HS-27A (cell line): ENCODE data around the gene TUBB1.
A peak's percentile ranks its signal among the peaks of the same experiment; 100 is the strongest.
"Not testable (repeated sequence)": the region's sequence is repeated elsewhere in the genome, so short reads cannot be mapped to it uniquely, and the experiment has no call there.

Source experiments
- DNase-seq: peaks from one replicate; pipeline ENCODE4 v3.0.0-alpha.2; 2012; ENCODE audit warnings: low read depth, missing footprints

The TUBB1 gene

GRCh38 chr20:59006167-59006863 is 12.9 kb upstream of the TUBB1 start:
- no peak for DNase-seq

- no peak for DNase-seq
Observed at GRCh38 chr20:59006864-59007664, 12.2 kb upstream of the TUBB1 start, which contains the start of gene CTSZ. Gene CTSZ (minus strand): TSS chr20:59007254. CDS start chr20:59007128, 126 bp downstream.

- DNase-seq = no peak
Observed at GRCh38 chr20:59007665-59008511, 11.3 kb upstream of the TUBB1 start.

GRCh38 chr20:59008715-59009336 is 10.4 kb upstream of the TUBB1 start:
- DNase-seq = no peak

GRCh38 chr20:59010321-59010994 is 8.8 kb upstream of the TUBB1 start:
- no peak for DNase-seq

- DNase-seq = peak; percentile 72
Observed at GRCh38 chr20:59010995-59011873, 8.0 kb upstream of the TUBB1 start.

- not testable (repeated sequence) for DNase-seq
Observed at GRCh38 chr20:59011874-59012157, 7.4 kb upstream of the TUBB1 start.

GRCh38 chr20:59013031-59013951 is 5.9 kb upstream of the TUBB1 start:
- DNase-seq = no peak

- DNase-seq = no peak
Observed at GRCh38 chr20:59013959-59014608, 5.1 kb upstream of the TUBB1 start.

- DNase-seq = no peak
Observed at GRCh38 chr20:59014680-59015389, 4.4 kb upstream of the TUBB1 start.

- DNase-seq = no peak
Observed at GRCh38 chr20:59015411-59015810, 3.8 kb upstream of the TUBB1 start.

GRCh38 chr20:59015812-59016711 is 3.2 kb upstream of the TUBB1 start:
- DNase-seq = no peak

GRCh38 chr20:59016795-59017492 is 2.3 kb upstream of the TUBB1 start:
- no peak for DNase-seq

- no peak for DNase-seq
Observed at GRCh38 chr20:59017493-59018231, 1.6 kb upstream of the TUBB1 start.

GRCh38 chr20:59018817-59019216 is 412 bp upstream of the TUBB1 start:
- no peak for DNase-seq
